ENCODE data around the gene SNAP29.
"Not testable (repeated sequence)": the region's sequence is repeated elsewhere in the genome, so short reads cannot be mapped to it uniquely, and the experiment has no call there.

DNA sequence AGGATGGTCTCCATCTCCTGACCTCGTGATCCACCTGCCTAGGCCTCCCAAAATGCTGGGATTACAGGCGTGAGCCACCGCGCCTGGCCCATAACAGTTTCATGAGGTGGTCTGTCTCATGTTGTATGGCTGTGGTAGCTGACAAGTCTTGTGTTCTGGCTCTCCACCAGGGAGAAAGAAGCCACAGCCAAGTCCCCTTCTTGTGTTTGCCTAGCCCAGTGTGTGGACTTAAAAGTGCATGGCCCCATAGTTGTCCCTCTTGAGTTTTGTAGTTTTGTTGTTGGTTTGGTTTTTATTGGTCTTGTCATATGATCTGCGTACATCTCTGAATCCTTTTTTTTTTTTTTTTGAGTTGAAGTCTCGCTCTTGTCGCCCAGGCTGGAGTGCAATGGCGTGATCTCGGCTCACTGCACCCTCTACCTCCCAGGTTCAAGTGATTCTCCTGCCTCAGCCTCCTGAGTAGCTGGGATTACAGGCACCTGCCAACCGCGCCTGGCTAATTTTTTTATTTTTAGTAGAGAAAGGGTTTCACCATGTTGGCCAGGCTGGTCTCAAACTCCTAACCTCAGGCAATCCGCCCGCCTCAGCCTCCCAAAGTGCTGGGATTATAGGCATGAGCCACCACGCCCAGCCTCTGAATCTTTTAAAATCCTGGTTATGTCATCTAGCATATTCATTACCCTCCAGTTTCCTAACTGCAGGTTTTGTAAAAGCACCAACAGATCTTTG is 80.8 kb downstream of the SNAP29 start:
- not testable (repeated sequence) for TF ChIP-seq POLR2A, POLR2AphosphoS5 (IDR thresholded peaks at IDR 0.05; ENCODE audit: low read depth, low read length)

All from GM12892 (cell line).